Stimulated activated CD4-positive, alpha-beta T cell treated with anti-CD3 and anti-CD28 coated beads, TNF-alpha, amount 100 ng/mL, for 4 hours (primary cell): ENCODE results near the gene LZTS2.

Experiments used
- DNase-seq, 3 experiments: peaks; one replicate each; pipeline ENCODE4 v3.0.0-alpha.2; 2020; ENCODE audit warnings: low read depth in 3 of 3

Gene LZTS2

GRCh38 chr10:100997360-100998182 is 2.0 kb upstream of the LZTS2 start:
- peak; percentile 45 to 58 (median 50) for DNase-seq

GRCh38 chr10:100998183-100998990 is 1.2 kb upstream of the LZTS2 start:
- peak; percentile 38 to 49 (median 48) for DNase-seq

GRCh38 chr10:100998991-100999741 is 442 bp upstream of the LZTS2 start:
- DNase-seq = peak; percentile 64 to 74 (median 66)

DNA sequence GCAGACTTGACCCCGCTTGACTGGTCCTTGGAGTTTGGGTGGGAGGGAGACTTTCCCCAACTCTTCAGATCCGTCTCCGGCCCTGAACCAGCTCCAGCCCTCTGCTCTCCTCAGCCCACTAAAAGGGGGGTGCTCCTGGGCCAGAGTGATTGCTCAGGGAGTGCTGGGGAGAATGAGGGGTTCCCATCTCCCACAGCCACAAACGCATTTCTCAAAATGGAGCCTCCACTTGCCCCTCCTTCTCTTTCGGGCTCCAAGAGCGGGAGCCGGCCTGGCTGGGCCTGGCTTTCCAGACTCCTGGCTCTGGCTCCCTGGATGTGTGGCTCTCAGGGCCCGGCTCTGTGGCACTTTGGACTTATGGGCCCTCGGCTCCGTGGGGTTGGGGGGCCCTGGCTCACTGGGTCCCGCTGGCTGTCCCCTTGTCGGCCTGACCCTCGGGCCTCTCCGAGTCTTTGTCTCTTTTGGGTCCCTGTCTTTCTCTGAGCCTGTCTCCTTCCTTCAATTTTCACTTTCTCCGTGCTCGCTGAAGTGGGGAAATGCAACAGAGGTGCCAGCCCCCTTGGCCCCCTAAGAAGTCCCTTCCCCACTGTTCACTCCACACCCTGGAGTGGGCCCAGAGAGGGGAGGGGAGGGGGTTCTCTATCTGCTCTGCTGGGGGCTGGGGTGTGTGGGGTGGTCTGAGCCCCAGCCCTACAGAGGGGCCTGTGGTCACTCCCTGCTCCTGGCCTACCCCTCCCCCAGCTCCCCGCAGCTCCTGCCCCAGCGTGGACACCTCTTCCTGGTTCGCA is 713 bp downstream of the LZTS2 start:
- no peak for DNase-seq

DNA sequence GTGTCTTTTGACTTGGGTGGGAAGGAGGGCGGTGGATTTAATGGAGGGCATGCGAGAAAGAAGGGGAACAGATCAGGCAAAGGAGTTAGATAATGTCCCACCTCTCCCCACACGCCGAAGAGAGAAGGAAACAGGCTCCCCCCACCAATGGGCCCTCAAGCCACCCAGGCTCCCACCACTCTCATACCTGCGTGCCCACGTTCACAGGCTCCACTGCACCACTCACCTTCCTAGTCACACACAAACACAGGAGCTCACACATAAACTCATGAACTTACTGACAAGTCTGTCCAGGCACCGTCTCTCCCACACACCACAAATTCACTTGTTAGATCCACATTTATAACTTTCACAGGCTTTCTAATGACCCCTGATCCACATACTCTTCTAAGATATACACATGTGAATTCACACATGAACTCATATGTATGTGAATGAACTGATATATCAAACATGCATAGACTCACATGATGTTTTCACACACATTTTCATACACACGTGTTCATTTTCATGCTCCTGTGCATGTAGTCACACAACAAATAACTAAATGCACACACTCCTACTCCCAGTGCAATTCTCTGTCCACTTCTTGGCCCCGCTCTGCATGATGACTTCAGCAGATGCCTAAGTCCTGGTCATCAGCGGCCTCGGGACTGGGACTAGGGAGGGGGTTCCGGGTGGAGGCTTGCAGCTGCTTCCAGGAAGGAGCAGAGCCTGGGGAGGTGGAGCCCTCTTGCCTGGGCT is 1.5 kb downstream of the LZTS2 start:
- DNase-seq = no peak

- no peak for DNase-seq
Observed at GRCh38 chr10:101001659-101002035, 2.0 kb downstream of the LZTS2 start.

DNA sequence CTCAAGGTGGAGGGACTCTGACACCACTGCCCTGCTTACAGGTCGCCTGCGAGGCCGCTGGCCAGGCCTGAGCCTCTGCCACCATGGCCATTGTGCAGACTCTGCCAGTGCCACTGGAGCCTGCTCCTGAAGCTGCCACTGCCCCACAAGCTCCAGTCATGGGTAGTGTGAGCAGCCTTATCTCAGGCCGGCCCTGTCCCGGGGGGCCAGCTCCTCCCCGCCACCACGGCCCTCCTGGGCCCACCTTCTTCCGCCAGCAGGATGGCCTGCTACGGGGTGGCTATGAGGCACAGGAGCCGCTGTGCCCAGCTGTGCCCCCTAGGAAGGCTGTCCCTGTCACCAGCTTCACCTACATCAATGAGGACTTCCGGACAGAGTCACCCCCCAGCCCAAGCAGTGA is 2.8 kb downstream of the LZTS2 start:
- no peak for DNase-seq

DNA sequence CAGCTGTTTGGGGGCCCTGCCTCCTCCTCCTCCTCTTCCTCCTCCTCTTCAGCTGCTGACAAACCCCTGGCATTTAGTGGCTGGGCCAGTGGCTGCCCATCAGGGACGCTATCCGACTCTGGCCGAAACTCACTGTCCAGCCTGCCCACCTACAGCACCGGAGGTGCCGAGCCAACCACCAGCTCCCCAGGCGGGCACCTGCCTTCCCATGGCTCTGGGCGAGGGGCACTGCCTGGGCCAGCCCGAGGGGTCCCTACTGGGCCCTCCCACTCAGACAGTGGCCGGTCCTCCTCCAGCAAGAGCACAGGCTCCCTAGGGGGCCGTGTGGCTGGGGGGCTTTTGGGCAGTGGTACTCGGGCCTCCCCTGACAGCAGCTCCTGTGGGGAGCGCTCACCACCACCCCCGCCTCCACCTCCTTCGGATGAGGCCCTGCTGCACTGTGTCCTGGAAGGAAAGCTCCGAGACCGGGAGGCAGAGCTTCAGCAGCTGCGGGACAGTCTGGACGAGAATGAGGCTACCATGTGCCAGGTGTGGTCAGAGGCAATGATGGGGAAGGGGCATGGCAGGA is 4.1 kb downstream of the LZTS2 start:
- DNase-seq = no peak

DNA sequence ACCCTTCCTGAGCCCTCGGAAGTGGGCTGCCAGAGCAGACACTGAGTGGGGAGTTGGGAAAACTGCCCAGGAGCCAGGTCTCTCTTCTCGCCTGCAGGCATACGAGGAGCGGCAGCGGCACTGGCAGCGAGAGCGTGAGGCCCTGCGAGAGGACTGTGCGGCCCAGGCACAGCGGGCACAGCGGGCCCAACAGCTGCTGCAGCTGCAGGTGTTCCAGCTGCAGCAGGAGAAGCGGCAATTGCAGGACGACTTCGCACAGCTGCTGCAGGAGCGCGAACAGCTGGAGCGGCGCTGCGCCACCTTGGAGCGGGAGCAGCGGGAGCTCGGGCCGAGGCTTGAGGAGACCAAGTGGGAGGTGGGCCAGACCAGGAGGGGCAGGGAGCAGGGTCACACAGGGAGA is 5.8 kb downstream of the LZTS2 start:
- DNase-seq = no peak

- no peak for DNase-seq
Observed at GRCh38 chr10:101005869-101006567, 6.4 kb downstream of the LZTS2 start.

DNA sequence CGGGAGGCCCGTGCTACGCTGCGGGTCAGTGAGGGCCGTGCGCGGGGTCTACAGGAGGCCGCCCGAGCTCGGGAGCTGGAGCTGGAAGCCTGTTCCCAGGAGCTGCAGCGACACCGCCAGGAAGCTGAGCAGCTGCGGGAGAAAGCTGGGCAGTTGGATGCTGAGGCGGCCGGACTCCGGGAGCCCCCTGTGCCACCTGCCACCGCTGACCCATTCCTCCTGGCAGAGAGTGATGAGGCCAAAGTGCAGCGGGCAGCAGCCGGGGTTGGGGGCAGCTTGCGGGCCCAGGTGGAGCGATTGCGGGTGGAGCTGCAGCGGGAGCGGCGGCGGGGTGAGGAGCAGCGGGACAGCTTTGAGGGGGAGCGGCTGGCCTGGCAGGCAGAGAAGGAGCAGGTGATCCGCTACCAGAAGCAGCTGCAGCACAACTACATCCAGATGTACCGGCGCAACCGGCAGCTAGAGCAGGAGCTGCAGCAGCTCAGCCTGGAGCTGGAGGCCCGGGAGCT is 7.0 kb downstream of the LZTS2 start:
- DNase-seq = no peak

GRCh38 chr10:101007099-101007711 is 7.6 kb downstream of the LZTS2 start:
- DNase-seq = no peak

DNA sequence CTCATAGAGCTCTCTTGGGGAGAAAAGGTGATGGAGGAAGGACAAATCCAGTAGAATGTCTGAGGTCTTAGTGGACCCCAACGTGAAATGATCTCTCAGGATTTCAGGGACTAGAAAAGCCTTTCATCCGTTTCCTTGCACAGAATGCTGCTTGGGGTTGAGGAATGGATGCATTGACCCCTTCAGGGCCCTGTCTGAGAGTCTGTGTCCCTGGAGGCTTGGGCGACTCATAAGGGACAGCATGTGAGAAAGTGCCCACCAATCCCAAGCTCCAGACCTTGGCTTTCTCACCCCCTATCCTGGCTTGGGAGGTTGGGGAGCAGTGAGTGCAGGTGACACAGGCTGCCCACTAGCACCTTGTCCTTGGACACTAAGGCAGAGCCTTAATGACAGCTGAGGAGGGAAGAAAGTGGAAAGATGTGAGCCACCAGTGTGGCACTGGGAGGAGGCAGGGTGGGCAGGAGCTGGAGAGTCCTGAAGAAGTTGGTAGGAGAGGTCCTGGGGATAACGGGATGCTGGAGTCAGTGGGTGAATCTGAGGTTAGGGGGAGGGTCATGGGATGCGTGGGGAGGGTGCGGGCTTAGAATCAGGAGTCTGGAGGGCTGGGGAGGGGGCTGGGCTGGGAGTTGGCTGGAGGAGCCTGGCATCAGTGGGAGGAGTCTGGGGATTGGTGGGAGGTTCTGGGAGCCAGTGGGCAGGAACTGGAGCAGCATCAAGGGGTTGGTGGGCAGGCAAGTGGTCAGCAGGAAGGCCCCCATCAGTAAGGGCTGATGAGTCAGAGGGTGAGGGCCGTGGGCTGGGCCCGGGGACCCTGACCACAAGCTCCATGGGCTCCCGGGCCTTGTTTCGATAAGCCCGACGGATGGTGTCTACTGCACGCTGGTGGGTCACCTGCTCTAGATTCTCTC is 8.6 kb downstream of the LZTS2 start:
- no peak for DNase-seq

GRCh38 chr10:101008823-101009423 is 9.3 kb downstream of the LZTS2 start:
- no peak for DNase-seq

GRCh38 chr10:101010329-101010728 is 10.7 kb downstream of the LZTS2 start:
- no peak for DNase-seq

- DNase-seq = no peak
Observed at GRCh38 chr10:101011517-101012423, 12.2 kb downstream of the LZTS2 start.
